ENCODE measurements around the gene MYLK2. TPM values are rescaled to one million over a fixed set of nuclear protein-coding genes. Genes with fewer than 3 reads are reported as not detected.
A peak's percentile ranks its signal among the peaks of the same experiment; 100 is the strongest.

MYLK2 gene
- total RNA-seq, result not detected

- Histone ChIP-seq H3K27ac (no peak within 1 kb of the TSS), H3K4me3 (no peak within 1 kb of the TSS), H3K9me3 (no peaks in the 10 kb centered on the region), H3K36me3 (no peaks in the 10 kb centered on the region), H3K27me3 (no peaks in the 10 kb centered on the region), H3K4me1 (peaks cover 16% of the 10 kb centered on the region)
- DNase-seq (ENCODE audit: low spot score in 2 of 2), result peak in 1 of 2 donors; percentile 43
- 74% methylated on average over 12 of the region's 16 CpGs for WGBS
- TF ChIP-seq CTCF (IDR thresholded peaks at IDR 0.05) (no peak), EP300 (IDR thresholded peaks at IDR 0.05) (no peak), POLR2AphosphoS5 (IDR thresholded peaks at IDR 0.05) (no peak), POLR2A (IDR thresholded peaks at IDR 0.05) (no peak)
Measured at GRCh38 chr20:31819083-31819784, at the start of gene MYLK2. Gene MYLK2 (plus strand): TSS chr20:31819356. CDS start chr20:31819581, 225 bp downstream.

GRCh38 chr20:31769681-31770080 lies 49.5 kb upstream of the MYLK2 start:
- Histone ChIP-seq H3K4me1 (no peaks in the 10 kb centered on the region), H3K27ac (no peak overlapping the region), H3K27me3 (no peaks in the 10 kb centered on the region), H3K9me3 (no peaks in the 10 kb centered on the region), H3K36me3 (no peaks in the 10 kb centered on the region), H3K4me3 (no peak overlapping the region)
- DNase-seq (ENCODE audit: low spot score in 2 of 2), result no peak
- TF ChIP-seq EP300 (IDR thresholded peaks at IDR 0.05), result no peak
- WGBS, result 91% methylated on average over 5 of the region's 5 CpGs

- H3K27ac ChIP-seq, result no peak overlapping the region
- 49% methylated on average over 1 of the region's 1 CpG for WGBS
- H3K4me3 ChIP-seq, result peak overlapping the region; percentile 10
- H3K27me3 ChIP-seq, result no peaks in the 10 kb centered on the region
- no peak for DNase-seq (ENCODE audit: low spot score in 2 of 2)
- H3K4me1 ChIP-seq, result no peaks in the 10 kb centered on the region
- TF ChIP-seq CTCF (IDR thresholded peaks at IDR 0.05), result no peak
- TF ChIP-seq POLR2A (IDR thresholded peaks at IDR 0.05), result no peak
- no peak for TF ChIP-seq POLR2AphosphoS5 (IDR thresholded peaks at IDR 0.05)
- no peak for TF ChIP-seq EP300 (IDR thresholded peaks at IDR 0.05)
- no peaks in the 10 kb centered on the region for H3K9me3 ChIP-seq
- no peaks in the 10 kb centered on the region for H3K36me3 ChIP-seq
Measured at GRCh38 chr20:31770243-31770642, 48.9 kb upstream of the MYLK2 start.

- no peak overlapping the region for H3K27ac ChIP-seq
- TF ChIP-seq POLR2A (IDR thresholded peaks at IDR 0.05) (no peak), CTCF (IDR thresholded peaks at IDR 0.05) (no peak), EP300 (IDR thresholded peaks at IDR 0.05) (no peak), POLR2AphosphoS5 (IDR thresholded peaks at IDR 0.05) (no peak)
- H3K9me3 ChIP-seq, result no peaks in the 10 kb centered on the region
- DNase-seq (ENCODE audit: low spot score in 2 of 2), result no peak
- no peaks in the 10 kb centered on the region for H3K27me3 ChIP-seq
- no peak overlapping the region for H3K4me3 ChIP-seq
- no peaks in the 10 kb centered on the region for H3K4me1 ChIP-seq
- no peaks in the 10 kb centered on the region for H3K36me3 ChIP-seq
- WGBS, result 92% methylated on average over 1 of the region's 1 CpG
Measured at GRCh38 chr20:31774408-31774807, 44.7 kb upstream of the MYLK2 start.

GRCh38 chr20:31780839-31781238 lies 38.3 kb upstream of the MYLK2 start:
- no peak for TF ChIP-seq POLR2AphosphoS5 (IDR thresholded peaks at IDR 0.05)
- no peak for TF ChIP-seq CTCF (IDR thresholded peaks at IDR 0.05)
- TF ChIP-seq POLR2A (IDR thresholded peaks at IDR 0.05), result no peak
- H3K36me3 ChIP-seq, result no peaks in the 10 kb centered on the region
- DNase-seq (ENCODE audit: low spot score in 2 of 2), result no peak
- H3K9me3 ChIP-seq, result no peaks in the 10 kb centered on the region
- H3K27ac ChIP-seq, result no peak overlapping the region
- no peak overlapping the region for H3K4me3 ChIP-seq
- WGBS, result 97% methylated on average over 2 of the region's 2 CpGs
- H3K4me1 ChIP-seq, result no peaks in the 10 kb centered on the region
- no peaks in the 10 kb centered on the region for H3K27me3 ChIP-seq

GRCh38 chr20:31781945-31782344 lies 37.2 kb upstream of the MYLK2 start:
- Histone ChIP-seq H3K36me3 (no peaks in the 10 kb centered on the region), H3K4me3 (no peak overlapping the region), H3K27ac (no peak overlapping the region), H3K4me1 (no peaks in the 10 kb centered on the region), H3K27me3 (no peaks in the 10 kb centered on the region), H3K9me3 (no peaks in the 10 kb centered on the region)
- no peak for DNase-seq (ENCODE audit: low spot score in 2 of 2)
- WGBS, result 85% methylated on average over 4 of the region's 4 CpGs
- no peak for TF ChIP-seq CTCF (IDR thresholded peaks at IDR 0.05)
- TF ChIP-seq EP300 (IDR thresholded peaks at IDR 0.05), result no peak
- no peak for TF ChIP-seq POLR2AphosphoS5 (IDR thresholded peaks at IDR 0.05)
- no peak for TF ChIP-seq POLR2A (IDR thresholded peaks at IDR 0.05)
